Measurements from ENCODE around the gene TRIM65.

DNA sequence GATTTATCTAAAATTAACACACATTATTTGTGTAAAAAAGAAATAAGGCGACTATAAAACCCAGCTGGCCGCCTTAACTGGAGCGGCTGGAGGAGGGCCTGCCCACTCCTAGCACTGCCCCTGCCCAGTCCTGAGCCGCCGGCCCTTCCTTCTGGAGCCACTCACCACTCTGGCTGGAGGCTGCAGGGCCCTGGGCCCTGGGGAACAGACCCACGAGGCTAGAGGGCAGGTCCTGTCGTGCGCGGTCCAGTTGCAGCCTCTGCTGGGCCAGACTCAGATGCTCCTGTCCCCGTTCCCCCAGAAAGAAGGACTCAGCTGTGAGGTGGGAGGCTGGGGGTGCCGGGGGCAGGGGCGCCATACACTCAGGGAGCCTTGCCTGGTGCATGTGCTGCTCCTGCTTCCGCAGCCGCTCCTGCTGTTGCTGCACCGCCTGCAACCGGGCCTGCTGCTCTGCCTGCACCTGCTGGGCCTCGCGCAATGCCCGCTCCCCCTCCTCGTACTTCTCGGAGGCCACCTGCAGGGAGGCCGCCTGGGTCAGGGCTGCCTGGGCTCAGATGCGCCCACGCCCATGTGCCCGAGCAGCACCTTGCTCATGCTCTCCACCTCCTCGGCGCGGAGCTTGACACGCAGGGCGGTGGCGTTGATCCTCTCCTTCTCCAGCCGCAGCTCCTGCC is 16.9 kb upstream of the TRIM65 start:
- TF ChIP-seq, protein P1, sequence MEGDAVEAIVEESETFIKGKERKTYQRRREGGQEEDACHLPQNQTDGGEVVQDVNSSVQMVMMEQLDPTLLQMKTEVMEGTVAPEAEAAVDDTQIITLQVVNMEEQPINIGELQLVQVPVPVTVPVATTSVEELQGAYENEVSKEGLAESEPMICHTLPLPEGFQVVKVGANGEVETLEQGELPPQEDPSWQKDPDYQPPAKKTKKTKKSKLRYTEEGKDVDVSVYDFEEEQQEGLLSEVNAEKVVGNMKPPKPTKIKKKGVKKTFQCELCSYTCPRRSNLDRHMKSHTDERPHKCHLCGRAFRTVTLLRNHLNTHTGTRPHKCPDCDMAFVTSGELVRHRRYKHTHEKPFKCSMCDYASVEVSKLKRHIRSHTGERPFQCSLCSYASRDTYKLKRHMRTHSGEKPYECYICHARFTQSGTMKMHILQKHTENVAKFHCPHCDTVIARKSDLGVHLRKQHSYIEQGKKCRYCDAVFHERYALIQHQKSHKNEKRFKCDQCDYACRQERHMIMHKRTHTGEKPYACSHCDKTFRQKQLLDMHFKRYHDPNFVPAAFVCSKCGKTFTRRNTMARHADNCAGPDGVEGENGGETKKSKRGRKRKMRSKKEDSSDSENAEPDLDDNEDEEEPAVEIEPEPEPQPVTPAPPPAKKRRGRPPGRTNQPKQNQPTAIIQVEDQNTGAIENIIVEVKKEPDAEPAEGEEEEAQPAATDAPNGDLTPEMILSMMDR (IDR thresholded peaks at IDR 0.05), result no peak
- TF ChIP-seq POLR2A (IDR thresholded peaks at IDR 0.05), result no peak
